Effector CD4-positive, alpha-beta T cell (primary cell): Measurements from ENCODE around the gene AKAP17A.
"Not testable (repeated sequence)": the region's sequence is repeated elsewhere in the genome, so short reads cannot be mapped to it uniquely, and the experiment has no call there.

Experiments
- DNase-seq: peaks from one replicate; pipeline ENCODE4 v3.0.0-alpha.2; 2020
- total RNA-seq: gene quantifications from one replicate; lab custom pipeline; 2026; lab: John Stamatoyannopoulos, UW

AKAP17A gene, protein sequence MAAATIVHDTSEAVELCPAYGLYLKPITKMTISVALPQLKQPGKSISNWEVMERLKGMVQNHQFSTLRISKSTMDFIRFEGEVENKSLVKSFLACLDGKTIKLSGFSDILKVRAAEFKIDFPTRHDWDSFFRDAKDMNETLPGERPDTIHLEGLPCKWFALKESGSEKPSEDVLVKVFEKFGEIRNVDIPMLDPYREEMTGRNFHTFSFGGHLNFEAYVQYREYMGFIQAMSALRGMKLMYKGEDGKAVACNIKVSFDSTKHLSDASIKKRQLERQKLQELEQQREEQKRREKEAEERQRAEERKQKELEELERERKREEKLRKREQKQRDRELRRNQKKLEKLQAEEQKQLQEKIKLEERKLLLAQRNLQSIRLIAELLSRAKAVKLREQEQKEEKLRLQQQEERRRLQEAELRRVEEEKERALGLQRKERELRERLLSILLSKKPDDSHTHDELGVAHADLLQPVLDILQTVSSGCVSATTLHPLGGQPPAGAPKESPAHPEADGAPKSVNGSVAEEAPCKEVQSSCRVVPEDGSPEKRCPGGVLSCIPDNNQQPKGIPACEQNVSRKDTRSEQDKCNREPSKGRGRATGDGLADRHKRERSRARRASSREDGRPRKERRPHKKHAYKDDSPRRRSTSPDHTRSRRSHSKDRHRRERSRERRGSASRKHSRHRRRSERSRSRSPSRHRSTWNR
- total RNA-seq = 229 reads per million, percentile 93 among the genes with 10 or more reads in this experiment

DNA sequence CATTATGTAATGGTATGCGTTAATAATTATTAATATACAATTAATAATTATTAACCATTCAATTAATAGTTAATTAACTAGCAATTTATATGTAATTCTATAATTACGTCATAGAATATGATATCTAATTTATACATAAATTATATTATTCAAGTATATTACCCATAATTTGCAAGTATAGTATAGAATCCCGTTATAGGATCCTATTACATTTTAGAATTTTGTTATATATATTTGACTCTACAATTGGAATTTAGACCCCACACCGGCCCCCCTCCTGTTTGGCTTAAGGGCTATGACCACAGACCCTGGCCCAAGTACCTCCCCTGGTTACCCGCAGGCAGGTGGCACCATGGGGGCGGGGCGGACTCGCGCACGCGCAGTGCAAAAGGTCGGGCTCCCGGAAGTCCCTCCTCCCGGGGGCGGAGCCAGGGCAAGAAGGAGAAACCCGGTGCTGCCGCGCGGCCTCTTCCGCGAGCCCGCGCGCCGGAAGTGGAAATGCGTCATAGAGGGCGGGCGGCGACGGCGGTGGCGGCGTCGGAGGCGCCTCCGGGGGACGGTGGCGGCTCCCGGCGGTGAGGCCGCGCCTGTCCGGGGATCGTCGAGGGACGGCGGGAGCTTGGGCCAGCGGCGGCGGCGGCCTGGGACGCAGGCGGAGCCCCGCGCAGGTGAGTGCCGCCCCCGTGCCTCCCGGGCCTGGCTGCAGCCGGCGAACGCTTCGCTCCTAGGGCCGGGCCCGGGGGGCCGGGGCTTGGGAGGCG is at the start of gene AKAP17A:
Gene AKAP17A (plus strand): TSS at position 503 of the 761 bp plus-strand sequence. CDS start 1,859 bp downstream, outside the sequence.
- peak; percentile 94 for DNase-seq

DNA sequence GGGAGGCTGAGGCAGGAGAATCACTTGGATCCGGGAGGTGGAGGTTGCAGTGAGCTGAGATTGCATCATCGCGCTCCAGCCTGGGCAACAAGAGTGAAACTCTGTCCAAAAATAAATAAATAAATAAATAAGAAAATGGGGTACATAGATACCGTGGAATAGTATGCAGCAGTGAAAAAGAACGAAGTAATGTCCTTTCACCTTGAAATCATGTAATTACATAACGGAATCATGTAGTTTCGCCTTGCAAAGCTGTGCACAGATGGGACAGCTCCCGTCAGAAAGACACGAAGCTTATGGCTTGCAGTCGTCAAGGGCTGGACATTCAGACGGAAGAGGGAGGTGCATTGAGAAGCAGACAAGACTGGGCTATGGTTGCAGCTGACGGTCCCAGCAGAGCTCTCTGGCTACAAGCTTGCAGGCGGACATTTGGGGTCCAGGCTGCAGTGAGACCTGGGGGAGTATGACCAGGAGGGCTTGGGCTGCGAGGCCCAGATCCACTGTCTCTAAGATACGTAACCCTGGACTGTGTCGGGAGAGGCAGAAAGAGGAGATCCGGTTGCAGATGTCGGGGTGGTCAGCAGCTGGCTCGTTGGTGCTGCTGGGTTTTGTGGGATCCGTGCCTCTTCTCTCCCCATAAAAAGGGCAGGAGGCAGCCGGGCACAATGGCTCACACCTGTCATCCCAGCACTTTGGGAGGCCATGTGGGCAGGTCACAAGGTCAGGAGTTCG is 48.2 kb upstream of the AKAP17A start:
- DNase-seq = no peak

DNA sequence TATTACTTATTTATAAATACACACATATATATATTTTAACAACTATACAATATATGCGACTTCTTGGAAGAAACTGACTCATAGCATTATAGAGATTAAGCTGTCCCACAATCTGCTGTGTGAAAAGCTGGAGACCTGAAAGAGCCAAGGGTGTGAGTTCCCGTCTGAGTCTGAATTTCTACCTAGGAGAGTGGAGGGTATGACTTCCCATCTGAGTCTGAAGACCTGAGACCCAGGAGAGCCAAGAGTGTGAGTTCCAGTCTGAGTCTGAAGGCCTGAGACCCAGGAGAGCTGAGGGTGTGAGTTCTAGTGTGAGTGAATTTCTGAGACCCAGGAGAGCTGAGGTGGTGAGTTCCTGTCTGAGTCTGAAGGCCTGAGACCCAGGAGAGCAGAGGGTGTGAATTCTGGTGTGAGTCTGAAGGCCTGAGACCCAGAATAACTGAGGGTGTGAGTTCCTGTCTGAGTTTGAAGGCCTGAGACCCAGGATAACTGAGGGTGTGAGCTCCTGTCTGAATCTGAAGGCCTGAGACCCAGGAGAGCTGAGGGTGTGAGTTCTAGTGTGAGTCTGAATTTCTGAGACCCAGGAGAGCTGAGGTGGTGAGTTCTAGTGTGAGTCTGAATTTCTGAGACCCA is 45.5 kb upstream of the AKAP17A start:
- DNase-seq = no peak

DNA sequence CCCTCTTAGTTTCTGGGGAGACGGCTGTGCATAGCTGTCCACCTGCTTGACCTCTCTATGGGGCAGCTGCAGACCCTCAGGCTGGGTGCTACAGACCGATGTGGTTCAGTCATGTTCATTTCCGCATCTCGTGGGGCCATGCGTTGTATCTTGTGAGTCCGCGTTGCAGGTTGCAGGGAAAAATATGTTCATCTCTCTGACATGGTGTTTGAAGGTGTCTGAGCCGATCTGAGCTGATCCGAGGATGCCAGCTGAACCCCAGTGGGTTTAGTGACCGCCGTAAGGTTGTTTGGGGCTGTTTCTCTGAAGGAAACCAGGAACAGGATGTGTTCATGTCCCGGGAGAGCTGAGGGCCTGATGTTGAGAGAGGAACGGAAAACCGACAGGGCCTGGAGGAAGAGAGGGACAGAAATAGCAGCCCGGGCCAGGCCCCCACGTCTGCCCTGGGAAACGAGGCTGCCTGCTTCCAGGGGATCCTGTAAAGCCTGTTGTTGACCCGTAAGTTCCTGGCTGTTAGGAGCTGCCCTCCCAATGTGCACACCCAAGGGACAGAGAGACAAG is 44.6 kb upstream of the AKAP17A start:
- no peak for DNase-seq

DNA sequence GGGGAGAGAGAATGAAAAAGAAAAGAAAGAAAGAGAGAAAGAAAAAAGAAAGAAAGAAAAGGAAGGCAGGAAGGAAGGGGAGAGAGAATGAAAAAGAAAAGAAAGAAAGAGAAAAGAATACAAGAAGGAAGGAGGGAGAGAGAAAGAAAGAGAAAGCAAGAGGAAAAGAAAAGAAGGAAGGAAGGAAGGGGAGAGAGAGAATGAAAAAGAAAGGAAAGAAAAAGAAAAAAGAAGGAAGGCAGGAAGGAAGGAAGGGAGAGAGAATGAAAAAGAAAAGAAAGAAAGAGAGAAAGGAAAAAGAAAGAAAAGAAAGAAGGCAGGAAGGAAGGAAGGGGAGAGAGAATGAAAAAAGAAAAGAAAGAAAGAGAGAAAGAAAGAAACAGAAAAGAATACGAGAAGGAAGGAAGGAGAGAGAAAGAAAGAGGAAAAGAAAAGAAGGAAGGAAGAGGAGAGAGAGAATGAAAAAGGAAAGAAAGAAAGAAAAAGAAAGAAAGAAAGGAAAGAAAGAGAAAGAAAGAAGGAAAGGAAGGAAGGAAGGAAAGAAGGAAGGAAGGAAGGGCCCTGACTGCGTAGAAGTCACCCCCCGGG is 39.4 kb upstream of the AKAP17A start:
- DNase-seq = no peak

DNA sequence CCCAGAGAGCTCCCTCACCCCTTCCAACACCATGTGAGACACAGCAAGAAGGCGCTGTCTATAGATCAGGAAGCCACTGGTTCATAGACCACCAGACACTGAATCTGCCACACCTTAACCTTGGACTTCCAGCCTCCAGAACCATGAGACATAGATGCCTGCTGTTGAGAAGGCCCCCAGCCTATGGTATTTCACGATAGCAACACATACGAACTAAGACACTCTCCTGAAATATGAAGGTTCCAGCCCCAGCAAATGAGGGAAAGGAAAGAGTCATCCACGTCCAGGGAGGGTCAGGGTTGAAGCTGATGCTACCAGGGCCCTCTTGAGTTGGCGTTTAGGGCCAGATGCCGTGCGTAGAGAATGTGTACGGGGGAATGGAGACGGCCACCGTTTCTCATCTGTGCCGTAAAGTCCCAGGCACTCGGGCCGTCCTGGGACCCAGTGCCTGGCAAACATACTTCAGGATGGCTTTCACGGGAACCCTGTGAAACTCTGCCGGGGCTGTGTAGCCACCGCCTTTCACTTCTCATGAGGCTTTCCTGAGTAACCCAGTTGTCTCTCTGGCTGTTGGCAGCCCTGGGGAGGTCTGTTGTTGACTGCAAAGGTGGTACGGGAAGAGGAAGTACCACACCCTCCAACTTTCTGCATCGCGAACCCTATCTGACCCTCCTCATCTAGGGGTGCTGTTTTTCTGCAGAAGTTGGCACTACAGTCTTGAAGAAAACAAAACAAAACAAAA is 36.8 kb upstream of the AKAP17A start:
- DNase-seq = peak; percentile 39

DNA sequence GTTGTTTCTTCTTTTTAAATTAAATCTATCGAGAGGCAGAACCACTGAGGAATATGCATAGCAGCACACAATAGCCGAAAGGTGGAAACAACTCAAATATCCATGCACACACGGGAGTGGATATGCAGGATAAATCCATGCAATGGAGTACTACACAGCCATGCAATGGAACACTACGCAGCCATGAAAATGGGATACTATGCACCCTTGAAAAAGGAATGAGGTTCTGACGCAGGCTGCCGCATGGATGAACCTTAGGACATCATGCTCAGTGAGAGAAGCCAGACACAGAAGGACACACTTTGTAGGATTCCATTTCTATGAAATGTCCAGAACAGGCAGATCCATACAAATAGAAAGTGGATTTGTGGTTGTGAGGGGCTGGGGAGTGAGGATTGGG is 36.0 kb upstream of the AKAP17A start:
- no peak for DNase-seq

DNA sequence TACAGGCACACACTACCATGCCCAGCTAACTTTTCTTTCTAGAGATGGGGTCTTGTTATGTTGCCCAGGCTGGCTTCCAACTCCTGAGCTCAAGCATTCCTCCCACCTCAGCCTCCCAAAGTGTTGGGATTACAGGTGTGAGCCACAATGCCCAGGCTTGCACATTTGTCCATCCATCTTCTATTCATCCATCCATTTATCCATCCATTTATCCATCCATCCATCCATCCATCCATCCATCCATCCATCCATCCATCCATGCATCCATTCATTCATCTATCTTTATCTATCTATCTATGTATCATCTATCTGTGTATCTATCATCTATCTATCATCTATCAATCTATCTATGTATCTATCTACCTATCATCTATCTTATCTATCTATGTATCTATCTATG is 34.0 kb upstream of the AKAP17A start:
- not testable (repeated sequence) for DNase-seq

DNA sequence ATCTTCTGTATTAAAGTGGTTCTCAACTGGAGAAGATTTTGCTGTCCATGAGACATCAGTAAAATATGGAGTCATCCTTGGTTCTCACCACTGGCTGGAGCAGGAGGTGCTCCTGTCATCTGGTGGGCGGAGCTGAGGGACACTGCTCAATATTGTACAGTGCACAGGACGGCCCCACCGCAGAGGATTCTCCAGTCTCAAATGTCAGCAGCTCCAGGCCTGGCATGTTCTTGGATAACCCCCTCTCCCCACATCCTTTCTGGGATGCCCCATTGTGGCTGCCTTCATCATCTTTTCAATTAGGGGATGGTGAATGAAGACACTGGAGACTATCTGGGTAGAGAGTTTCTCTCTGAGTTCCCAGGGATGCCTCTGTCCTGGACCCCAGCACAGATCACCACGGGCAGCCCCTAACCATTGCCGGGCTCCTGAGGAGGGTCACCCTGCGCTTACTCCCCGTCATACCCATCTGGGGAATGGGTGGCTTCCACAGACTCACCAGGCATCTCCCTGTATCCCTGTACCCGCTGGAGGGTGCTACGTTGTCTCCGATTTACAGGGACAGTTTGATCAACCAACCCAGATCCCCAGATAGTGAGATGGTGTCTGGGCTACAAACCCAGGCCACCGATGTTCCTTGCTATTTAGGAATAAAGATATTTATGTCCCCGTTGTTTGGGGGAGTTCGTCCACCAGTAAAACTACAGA is 32.5 kb upstream of the AKAP17A start:
- no peak for DNase-seq

DNA sequence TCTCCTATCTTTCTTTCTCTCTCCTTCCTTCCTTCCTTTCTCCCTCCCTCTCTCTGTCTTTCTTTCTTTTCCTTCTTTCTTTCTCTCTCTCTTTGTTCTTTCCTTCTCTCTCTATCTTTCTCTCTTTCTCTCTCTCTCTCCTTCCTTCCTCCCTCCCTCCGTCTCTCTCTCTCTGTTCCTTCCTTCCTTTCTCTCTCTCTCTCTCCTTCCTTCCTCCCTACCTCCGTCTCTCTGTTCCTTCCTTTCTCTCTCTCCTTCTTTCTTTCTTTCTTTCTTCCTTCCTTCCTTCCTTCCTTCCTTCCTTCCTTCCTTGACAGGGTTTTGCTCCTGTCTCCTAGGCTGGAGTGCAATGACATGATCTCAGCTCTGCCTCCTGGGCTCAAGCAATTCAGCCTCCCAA is 30.2 kb upstream of the AKAP17A start:
- DNase-seq = no peak

DNA sequence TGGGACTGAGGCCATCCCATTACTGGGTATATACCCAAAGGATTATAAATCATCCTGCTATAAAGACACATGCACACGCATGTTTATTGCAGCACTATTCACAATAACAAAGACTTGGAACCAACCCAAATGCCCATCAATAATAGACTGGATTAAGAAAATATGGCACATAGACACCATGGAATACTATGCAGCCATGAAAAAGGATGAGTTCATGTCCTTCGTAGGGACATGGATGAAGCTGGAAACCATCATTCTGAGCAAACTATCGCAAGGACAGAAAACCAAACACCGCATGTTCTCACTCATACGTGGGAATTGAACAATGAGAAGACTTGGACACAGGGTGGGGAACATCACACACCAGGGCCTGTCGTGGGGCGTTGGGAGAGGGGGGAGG is 27.3 kb upstream of the AKAP17A start:
- DNase-seq = not testable (repeated sequence)

DNA sequence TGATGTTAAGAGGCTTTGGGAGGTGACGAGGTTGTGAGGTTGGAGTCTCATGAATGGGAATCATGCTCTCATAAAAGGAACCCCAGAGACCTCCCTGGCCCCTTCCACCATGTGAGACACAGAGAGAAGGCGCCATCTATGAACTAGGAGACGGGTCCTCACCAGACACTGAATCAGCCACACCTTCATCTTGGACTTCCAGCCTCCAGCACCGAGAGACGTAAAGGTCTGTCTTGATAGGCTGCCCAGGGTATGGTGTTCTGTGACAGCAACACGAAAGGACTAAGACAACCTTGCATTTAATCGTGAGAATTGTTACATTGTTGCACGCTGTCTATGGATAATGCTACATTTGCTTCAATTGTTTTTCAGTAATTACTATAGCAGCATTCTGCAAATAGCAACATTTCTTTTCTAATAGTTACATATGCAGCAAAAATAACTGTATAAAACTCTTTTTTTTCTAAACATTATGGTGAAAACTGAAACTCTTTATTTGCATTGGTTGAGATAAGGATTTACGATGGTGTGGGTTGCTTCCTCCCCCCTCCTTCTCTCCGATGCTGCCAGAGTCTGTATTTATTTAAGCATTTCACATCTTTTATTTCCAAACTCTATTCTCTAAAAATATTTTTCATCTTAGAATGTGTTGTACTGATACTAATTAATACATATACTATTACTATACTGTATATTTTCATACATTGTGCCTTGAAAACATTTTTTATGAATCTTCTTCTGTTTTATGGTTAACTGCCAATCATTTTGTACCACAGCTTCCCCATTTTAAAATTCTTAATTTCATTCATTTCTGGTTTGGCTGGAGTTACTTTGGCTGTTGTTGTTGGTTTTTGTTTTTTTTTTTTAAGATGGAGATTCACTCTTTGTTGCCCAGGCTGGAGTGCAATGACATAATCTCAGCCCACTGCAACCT is 26.4 kb upstream of the AKAP17A start:
- no peak for DNase-seq

DNA sequence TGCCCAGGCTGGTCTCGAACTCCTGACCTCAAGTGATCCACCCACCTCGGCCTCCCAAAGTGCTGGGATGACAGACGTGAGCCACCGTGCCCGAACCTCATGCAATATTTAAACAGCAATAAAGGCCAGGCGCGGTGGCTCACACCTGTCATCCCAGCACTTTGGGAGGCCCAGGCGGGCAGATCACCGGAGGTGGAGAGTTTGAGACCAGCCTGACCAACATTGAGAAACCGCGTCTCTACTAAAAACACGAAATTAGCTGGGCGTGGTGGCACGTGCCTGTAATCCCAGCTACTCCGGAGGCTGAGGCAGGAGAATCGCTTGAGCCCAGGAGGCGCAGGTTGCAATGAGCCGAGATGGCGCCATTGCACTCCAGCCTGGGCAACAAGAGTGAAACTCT is 17.2 kb upstream of the AKAP17A start:
- DNase-seq = not testable (repeated sequence)

DNA sequence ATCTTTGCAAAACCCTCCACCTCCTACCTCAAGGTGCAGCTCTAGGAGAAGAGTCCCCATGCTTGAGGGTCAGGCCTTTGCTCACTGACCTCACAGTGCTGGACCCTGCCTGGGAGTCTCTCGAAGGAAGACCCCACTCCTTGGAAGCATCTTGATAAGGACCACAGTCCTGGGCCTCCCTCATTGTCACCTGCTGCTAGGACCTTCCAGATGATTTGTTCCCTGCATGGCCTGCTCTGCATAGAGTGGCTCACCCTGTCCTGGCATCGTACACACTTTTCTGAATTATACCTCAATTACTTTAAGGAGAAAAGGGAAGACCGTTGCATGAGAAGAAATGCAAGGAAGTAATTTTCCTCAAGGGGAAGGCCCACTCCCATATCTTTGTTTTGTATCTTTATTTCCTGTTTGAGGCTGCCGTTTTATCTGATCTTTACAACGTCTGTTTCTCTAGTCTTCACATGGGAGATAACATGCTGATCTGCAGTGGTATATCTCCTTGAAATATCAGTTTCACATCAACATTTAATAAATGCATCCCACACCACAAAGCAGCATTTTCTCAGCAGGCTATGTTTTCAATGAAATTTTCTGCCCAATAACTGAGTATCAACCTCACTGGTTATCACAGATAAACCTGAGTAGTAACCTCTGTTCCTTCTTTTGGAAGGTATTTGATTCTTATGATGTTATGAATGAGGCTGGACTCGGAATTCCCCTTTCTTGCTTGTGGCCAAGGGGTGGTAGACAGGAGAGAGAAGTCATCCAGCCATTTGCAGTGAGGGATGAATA is 15.0 kb upstream of the AKAP17A start:
- DNase-seq = no peak

DNA sequence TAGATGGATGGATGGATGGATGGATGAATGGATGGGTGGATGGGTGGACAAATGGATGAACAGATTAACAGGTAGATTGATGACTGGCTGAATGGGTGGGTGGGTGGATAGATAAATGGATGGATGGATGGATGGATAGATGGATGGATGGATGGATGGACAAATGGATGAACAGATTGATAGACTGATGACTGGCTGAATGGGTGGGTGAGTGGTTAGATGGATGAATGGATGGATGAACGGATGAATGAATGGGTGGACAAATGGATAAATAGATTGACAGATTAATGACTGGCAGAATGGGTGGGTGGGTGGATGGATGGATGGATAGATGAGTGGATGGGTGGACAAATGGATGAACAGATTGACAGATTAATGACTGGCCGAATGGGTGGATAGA is 13.6 kb upstream of the AKAP17A start:
- DNase-seq = no peak

DNA sequence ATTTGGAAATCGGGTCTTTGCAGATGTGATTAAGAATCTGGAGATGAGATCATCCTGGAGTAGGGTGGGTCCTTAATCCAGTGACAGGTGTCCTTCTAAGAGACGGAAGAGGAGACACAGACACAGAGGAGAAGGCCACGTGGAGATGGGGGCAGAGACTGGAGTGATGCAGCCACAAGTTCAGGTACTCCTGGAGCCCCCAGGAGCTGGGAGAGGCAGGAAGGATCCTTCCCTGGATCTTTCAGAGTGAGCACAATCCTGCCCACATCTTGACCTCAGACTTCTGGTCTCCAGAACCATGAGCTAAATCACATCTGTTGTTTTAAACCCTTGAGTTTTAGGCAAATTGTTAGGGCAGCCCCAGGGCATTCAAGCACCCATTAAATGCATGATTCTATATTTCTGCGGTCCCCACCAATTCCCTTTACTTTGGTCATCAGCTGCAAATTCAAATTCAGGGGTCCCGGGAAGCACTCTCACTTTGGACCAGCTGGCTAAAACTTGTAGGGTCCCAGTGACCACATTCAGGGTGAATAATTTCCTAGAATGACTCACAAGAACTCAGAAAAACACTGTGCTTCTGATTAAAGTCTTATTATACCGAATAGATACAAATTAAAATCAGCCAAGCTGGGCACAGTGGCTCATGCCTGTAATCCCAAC is 12.8 kb upstream of the AKAP17A start:
- no peak for DNase-seq

DNA sequence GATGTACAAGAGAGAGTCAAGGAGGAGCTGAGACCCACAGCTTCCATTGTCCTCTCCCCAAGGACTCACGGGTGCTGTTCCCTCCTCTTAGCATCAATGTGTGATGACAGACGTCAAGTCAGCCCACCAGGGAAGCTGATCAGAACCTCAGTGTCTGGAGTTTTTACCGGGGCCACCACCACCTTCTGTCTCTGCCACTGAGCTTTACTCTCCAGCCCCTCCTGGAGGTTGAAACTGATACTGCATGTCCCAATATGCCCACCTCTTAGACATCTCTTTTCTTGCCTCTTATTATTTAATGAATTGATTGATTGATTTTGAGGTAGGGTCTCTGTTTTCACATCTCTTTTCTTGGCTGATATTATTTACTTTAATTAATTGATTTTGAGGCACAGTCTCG is 10.3 kb upstream of the AKAP17A start:
- DNase-seq = peak; percentile 54
